ENCODE results near the gene AGO4. TPM values are rescaled to one million over a fixed set of nuclear protein-coding genes. Genes with fewer than 3 reads are reported as not detected.
"Not testable (repeated sequence)": the region's sequence is repeated elsewhere in the genome, so short reads cannot be mapped to it uniquely, and the experiment has no call there.

AGO4 gene
- 1.4 and 1.9 TPM in 2 replicates for total RNA-seq (2014; rRNA removed; shearing (Covaris generic); ENCODE audit: low replicate concordance)

DNA sequence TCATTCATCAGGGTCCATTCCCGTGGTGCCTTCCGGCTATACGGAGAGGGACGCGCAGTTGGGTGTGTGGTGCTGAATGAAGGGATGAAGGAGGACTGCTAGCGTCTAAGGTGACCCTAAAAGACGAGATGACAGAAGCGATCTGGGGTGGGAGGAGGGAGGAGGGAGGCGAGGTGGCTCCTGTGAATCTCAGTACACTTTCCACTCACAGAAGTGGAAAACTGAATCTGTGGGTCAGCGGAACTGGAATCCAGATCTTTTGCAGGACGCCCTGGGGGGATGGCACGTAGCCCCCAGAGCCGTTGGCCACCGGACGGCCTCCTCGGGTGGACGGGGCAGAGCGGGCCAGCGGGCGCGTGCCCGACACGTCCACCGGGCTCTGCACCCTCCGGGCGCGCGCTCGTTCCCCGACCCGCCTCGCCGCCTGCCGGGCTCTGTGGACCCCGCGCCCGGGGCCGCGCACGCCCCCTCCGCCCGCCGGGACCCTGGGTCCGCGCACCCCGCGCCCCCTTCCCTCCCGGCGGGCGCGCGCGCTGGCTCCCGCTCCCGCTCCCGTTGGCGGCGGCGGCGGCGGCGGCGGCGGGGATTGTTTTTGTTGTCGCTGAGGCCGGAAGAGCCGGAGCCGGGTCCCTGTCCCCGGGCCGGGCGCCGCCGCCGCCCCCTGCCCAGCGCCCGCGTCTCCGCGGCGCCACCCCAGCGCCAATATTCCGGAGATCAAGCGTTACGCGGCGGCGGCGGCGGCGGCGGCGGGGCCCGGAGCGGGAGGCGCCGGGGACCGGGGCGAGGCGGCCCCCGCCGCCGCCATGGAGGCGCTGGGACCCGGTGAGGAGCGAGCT lies at the start of gene AGO4:
Gene AGO4, plus strand, starts transcription at position 403 of the 836 bp plus-strand sequence. Its CDS starts 401 bp downstream, at position 804.
- in situ Hi-C loops (cut with HindIII; ENCODE audit: low pct_unique_long_range_greater_than_20kb, low sequenced_read_pairs) = no loop called here
- peak; percentile 54 for DNase-seq (ENCODE audit: low read depth)

DNA sequence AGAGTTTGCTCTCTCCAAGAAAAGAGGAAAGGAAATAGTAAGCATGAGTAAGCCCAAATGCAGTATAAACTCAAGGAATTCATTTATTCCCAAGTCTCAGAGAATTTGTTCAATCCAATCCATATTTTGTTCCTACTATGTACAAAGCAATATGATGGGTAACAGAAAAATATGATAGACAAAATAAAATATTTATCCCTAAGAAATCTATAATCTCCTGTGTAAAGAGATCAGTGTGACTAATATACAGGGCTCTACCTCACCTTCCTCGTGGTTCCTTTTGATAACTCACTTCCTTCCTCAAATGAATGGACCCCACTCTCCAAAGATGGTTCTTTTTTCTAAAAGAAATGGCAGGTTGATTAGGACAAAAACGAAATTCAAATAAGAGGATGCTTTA lies 45.7 kb upstream of the AGO4 start:
- DNase-seq (ENCODE audit: low read depth) = no peak
- in situ Hi-C loops (cut with HindIII; ENCODE audit: low pct_unique_long_range_greater_than_20kb, low sequenced_read_pairs) = no loop called here

GRCh38 chr1:35763201-35763600 lies 44.6 kb upstream of the AGO4 start:
- DNase-seq (ENCODE audit: low read depth) = no peak

DNA sequence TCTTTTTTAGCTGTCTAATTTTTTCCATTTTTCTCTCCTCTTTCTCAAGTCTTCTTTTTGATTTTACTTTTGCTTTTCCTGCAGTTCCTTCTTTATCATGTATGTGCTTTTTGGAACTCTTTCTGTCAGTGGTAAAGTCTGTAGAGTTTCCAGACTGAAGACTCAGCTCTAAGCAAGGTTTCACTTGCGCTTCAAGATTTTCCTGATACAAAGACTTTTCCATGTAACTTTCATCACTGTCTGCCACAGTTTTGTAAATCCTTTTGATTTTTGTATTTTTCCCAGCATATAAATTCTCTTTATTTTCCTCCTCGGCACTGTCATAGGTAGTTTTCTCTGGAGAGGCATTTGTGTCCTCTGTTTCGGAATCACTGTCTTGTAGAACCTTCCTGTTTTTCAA lies 43.5 kb upstream of the AGO4 start:
- in situ Hi-C loops (cut with HindIII; ENCODE audit: low pct_unique_long_range_greater_than_20kb, low sequenced_read_pairs) = no loop called here
- DNase-seq (ENCODE audit: low read depth) = no peak

More at GRCh38 chr1:35763201-35763600, 44.6 kb upstream of the AGO4 start:
- in situ Hi-C loops (cut with HindIII; ENCODE audit: low pct_unique_long_range_greater_than_20kb, low sequenced_read_pairs) = no loop called here

- peak; percentile 10 for DNase-seq (ENCODE audit: low read depth)
- in situ Hi-C loops (cut with HindIII; ENCODE audit: low pct_unique_long_range_greater_than_20kb, low sequenced_read_pairs) = no loop called here
Measured at GRCh38 chr1:35768350-35769187, 39.2 kb upstream of the AGO4 start.

DNA sequence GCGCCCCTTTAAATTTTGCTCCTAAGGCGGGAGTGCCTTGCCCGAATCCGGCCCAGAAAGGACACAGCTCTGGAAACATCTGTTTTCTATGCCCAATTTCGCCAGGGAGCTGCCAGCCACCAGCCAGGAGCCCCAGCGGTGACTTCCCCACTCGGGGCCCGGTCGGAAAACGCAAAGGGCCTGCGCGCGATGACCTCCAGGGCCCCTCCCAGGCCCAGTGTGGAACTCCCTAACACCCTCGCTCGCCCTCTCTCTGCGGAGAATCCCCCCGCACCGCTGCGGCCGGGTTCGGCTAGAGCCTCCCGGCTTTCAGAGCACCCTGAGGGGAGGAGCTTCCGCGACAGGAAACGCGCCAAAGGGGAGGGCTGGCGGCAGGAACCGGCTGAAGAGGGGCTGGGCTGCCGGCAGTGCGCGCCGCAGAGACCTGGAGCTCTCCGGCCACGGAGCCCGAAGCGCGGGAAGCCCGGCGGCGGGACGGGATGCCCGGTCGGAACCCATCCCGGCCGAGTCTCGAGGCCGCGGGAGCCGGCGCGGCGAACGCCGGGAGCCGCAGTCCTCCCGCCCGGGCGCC lies 38.5 kb upstream of the AGO4 start:
- DNase-seq (ENCODE audit: low read depth) = peak; percentile 82
- in situ Hi-C loops (cut with HindIII; ENCODE audit: low pct_unique_long_range_greater_than_20kb, low sequenced_read_pairs) = no loop called here

GRCh38 chr1:35773711-35774110 lies 34.1 kb upstream of the AGO4 start:
- no peak for DNase-seq (ENCODE audit: low read depth)
- in situ Hi-C loops (cut with HindIII; ENCODE audit: low pct_unique_long_range_greater_than_20kb, low sequenced_read_pairs) = no loop called here

DNA sequence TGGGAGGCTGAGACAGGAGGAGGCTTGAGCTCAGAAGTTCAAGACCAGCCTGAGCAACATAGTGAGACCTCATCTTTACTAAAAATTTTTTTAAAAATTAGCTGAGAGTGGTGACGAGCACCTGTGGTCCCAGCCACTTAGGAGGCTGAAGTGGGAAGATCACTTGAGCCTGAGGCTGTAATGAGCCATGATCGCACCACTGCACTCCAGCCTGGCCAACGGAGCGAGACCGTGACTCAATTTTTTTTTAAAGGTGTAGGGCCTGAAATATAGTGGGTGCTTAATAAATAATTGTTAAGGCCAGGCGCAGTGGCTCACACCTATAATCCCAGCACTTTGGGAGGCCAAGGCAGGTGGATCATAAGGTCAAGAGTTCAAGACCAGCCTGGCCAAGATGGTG lies 31.6 kb upstream of the AGO4 start:
- DNase-seq (ENCODE audit: low read depth) = peak; percentile 2
- in situ Hi-C loops (cut with HindIII; ENCODE audit: low pct_unique_long_range_greater_than_20kb, low sequenced_read_pairs) = not testable (repeated sequence)

GRCh38 chr1:35777109-35777508 lies 30.7 kb upstream of the AGO4 start:
- DNase-seq (ENCODE audit: low read depth) = no peak
- in situ Hi-C loops (cut with HindIII; ENCODE audit: low pct_unique_long_range_greater_than_20kb, low sequenced_read_pairs) = no loop called here

DNA sequence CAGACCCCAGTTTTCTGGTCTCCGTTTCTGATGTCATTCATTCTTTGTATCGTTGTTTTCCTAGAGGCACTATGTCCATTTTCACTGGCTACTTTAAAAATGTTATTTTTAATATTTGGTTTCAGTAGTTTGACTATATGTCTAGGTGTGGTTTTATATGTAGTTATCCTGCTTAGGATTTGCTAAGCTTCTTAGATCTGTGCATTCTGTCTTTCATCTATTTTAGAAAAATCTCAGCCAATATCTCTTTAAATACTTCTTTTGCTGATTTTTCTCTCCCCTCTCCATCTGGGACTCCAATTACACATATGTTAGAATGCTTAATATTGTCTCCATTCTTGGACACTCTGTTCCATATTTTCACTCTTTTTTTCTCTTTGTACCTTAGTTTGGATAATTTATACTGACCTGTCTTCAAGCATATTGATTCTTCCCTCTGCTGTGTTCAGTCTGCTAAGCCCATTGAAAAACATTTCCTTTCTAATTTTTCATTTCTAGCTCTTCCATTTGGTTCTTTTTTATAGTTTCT lies 24.7 kb upstream of the AGO4 start:
- in situ Hi-C loops (cut with HindIII; ENCODE audit: low pct_unique_long_range_greater_than_20kb, low sequenced_read_pairs) = no loop called here
- no peak for DNase-seq (ENCODE audit: low read depth)

- in situ Hi-C loops (cut with HindIII; ENCODE audit: low pct_unique_long_range_greater_than_20kb, low sequenced_read_pairs) = not testable (repeated sequence)
Measured at GRCh38 chr1:35784364-35784763, 23.5 kb upstream of the AGO4 start.

DNA sequence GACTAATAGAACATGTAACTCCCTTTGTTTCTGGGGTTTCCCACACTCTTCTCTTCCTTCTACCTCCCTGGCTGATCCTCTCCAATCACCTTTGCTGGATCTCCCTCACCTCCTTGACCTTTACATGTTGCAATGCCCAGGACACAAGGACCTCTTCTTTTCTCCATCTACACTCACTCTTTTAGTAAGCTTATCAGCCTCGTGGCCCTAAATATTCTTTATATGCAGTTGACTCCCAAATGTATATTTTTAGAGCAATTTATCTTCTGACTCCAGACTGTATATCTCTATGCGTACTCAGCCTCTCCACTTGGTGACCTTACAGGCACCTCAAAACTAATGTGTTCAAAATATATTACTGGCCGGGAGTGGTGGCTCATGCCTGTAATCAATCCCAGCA lies 19.7 kb upstream of the AGO4 start:
- in situ Hi-C loops (cut with HindIII; ENCODE audit: low pct_unique_long_range_greater_than_20kb, low sequenced_read_pairs) = no loop called here
- no peak for DNase-seq (ENCODE audit: low read depth)

More at GRCh38 chr1:35784364-35784763, 23.5 kb upstream of the AGO4 start:
- not testable (repeated sequence) for DNase-seq (ENCODE audit: low read depth)

GRCh38 chr1:35790670-35791069 lies 17.1 kb upstream of the AGO4 start:
- no peak for DNase-seq (ENCODE audit: low read depth)
- in situ Hi-C loops (cut with HindIII; ENCODE audit: low pct_unique_long_range_greater_than_20kb, low sequenced_read_pairs) = no loop called here

- DNase-seq (ENCODE audit: low read depth) = no peak
- in situ Hi-C loops (cut with HindIII; ENCODE audit: low pct_unique_long_range_greater_than_20kb, low sequenced_read_pairs) = no loop called here
Measured at GRCh38 chr1:35795295-35795694, 12.5 kb upstream of the AGO4 start.

DNA sequence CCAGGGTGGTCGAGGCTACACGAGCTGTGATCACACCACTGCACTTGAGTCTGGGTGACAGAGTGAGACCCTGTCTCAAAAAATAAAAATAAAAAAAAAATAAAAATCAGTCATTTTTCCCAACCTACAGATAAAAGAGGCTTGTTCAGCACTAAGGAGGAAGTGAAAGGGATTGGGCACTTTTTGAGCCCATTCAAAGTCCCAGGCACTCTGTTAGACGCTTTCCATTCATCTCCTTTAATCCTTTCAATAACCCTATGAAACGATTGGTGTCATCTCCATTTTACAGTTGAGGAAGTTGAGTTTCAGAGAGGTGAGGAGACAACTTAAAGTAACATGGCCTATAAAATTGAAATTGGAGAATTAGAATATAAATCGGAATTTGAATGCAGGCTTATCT lies 10.4 kb upstream of the AGO4 start:
- DNase-seq (ENCODE audit: low read depth) = no peak
- in situ Hi-C loops (cut with HindIII; ENCODE audit: low pct_unique_long_range_greater_than_20kb, low sequenced_read_pairs) = no loop called here

DNA sequence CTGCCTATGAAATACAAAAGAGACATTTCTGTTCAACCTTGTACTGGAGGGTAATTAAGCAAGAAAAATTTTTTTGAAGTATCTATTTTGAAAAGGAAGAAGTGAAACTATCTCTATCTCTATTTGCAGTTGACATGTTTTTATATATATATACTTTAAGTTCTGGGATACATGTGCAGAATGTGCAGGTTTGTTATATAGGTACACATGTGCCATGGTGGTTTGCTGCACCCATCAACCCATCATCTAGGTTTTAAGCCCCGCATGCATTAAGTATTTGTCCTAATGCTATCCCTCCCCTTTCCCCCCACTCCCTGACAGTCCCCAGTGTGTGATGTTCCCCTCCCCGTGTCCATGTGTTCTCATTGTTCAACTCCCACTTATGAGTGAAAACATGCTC lies 9.8 kb upstream of the AGO4 start:
- in situ Hi-C loops (cut with HindIII; ENCODE audit: low pct_unique_long_range_greater_than_20kb, low sequenced_read_pairs); DNase-seq (ENCODE audit: low read depth): not testable (repeated sequence)

DNA sequence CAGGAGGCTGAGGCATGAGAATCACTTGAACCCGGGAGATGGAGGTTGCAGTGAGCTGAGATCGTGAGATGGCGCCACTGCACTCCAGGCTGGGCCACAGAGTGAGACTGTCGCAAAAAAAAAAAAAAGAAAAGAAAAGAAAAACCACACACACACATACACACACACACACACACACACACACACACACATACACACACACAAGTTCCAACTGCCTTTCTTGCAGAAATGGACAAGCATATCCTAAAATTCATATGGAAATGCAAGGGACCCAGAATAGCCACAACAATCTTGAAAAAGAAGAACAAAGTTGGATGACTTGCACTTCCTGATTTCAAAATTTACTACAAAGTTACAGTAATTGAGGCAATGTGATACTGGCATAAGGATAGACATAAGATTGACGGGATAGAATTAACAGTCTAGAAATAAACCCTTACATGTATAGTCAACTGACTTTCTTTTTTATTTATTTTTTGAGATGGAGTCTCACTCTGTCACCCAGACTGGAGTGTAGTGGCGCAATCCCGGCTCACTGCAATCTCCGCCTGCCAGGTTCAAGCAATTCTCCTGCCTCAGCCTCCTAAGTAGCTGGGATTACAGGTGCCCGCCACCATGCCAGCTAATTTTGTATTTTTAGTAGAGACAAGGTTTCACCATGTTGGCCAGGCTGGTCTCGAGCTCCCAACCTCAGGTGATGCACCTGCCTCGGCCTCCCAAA lies 7.5 kb upstream of the AGO4 start:
- in situ Hi-C loops (cut with HindIII; ENCODE audit: low pct_unique_long_range_greater_than_20kb, low sequenced_read_pairs); DNase-seq (ENCODE audit: low read depth): not testable (repeated sequence)
